HepG2 (cell line): ENCODE data around the gene SEPHS2. TPM values are rescaled to one million over a fixed set of nuclear protein-coding genes. Genes with fewer than 3 reads are reported as not detected.
A peak's percentile ranks its signal among the peaks of the same experiment; 100 is the strongest.

Experiments used
- BCL3 ChIP-seq: sonication (generic); formaldehyde crosslinking; IDR thresholded peaks from 2 replicates; pipeline ENCODE4 v1.5.1; 2020; ENCODE audit warnings: mild to moderate bottlenecking, missing genetic modification reagents, moderate library complexity
- CHD2 ChIP-seq: IDR thresholded peaks from 2 replicates; pipeline ENCODE4 v1.6.1; 2011; ENCODE audit warnings: low read depth, low read length, improper control_type of control experiment
- ETV6 ChIP-seq: sonication (generic); formaldehyde crosslinking; conservative IDR thresholded peaks from 2 replicates; pipeline ENCODE4 v1.4.0; 2020; ENCODE audit warnings: missing genetic modification reagents
- HOXD1 ChIP-seq: sonication (generic); formaldehyde crosslinking; IDR thresholded peaks from 2 replicates; pipeline ENCODE4 v1.5.0; 2020; ENCODE audit warnings: missing genetic modification reagents
- IKZF1 ChIP-seq: fragments of 450-650 bp; IDR thresholded peaks from 2 replicates; pipeline ENCODE4 v1.7.1; 2016
- KLF9 ChIP-seq: IDR thresholded peaks from 2 replicates; pipeline ENCODE4 v1.6.1; 2016; ENCODE audit warnings: low read depth
- LBX2 ChIP-seq: sonication (generic); formaldehyde crosslinking; IDR thresholded peaks from 2 replicates; pipeline ENCODE4 v1.5.0; 2020; ENCODE audit warnings: missing genetic modification reagents, mild to moderate bottlenecking, borderline replicate concordance
- MAF1 ChIP-seq: sonication (generic); formaldehyde crosslinking; IDR thresholded peaks from 2 replicates; pipeline ENCODE4 v1.5.0; 2020; ENCODE audit warnings: missing genetic modification reagents, borderline replicate concordance
- ONECUT2 ChIP-seq: sonication (generic); formaldehyde crosslinking; IDR thresholded peaks from 2 replicates; pipeline ENCODE4 v1.4.0; 2020; ENCODE audit warnings: missing genetic modification reagents
- PHF8 ChIP-seq: sonication (generic); formaldehyde crosslinking; IDR thresholded peaks from 2 replicates; pipeline ENCODE4 v1.5.0; 2020; ENCODE audit warnings: missing genetic modification reagents
- POLR2AphosphoS2 ChIP-seq: IDR thresholded peaks from 2 replicates; pipeline ENCODE4 v1.6.1; 2011; ENCODE audit warnings: low read depth, low read length, improper control_type of control experiment
- RBAK ChIP-seq: sonication (generic); formaldehyde crosslinking; IDR thresholded peaks from 2 replicates; pipeline ENCODE4 v1.5.1; 2020; ENCODE audit warnings: mild to moderate bottlenecking, missing genetic modification reagents
- RELA ChIP-seq: sonication (generic); formaldehyde crosslinking; IDR thresholded peaks from 2 replicates; pipeline ENCODE4 v1.4.0; 2020; ENCODE audit warnings: missing genetic modification reagents
- SRSF9 ChIP-seq: fragments of 200-400 bp; formaldehyde crosslinking; IDR thresholded peaks from 2 replicates; pipeline ENCODE4 v1.6.1; 2018; ENCODE audit warnings: borderline replicate concordance, mild to moderate bottlenecking, low read depth, low read length; ENCODE audit not compliant: insufficient read depth, poor library complexity, severe bottlenecking
- STAT5B ChIP-seq: sonication (generic); formaldehyde crosslinking; IDR thresholded peaks from 2 replicates; pipeline ENCODE4 v1.4.0; 2020; ENCODE audit warnings: missing genetic modification reagents
- ZBTB4 ChIP-seq: sonication (generic); formaldehyde crosslinking; IDR thresholded peaks from 2 replicates; pipeline ENCODE4 v1.4.0; 2020; ENCODE audit warnings: missing genetic modification reagents, mild to moderate bottlenecking, borderline replicate concordance
- ZNF274 ChIP-seq: sonication (generic); formaldehyde crosslinking; IDR thresholded peaks from 2 replicates; pipeline ENCODE4 v1.5.1; 2020; ENCODE audit warnings: mild to moderate bottlenecking, missing genetic modification reagents
- ZNF562 ChIP-seq: sonication (generic); formaldehyde crosslinking; IDR thresholded peaks from 2 replicates; pipeline ENCODE4 v1.8.0; 2022; ENCODE audit warnings: missing genetic modification reagents, borderline replicate concordance
- ZNF589 ChIP-seq: sonication (generic); formaldehyde crosslinking; conservative IDR thresholded peaks from 2 replicates; pipeline ENCODE4 v1.8.0; 2022; ENCODE audit warnings: mild to moderate bottlenecking, moderate library complexity, missing genetic modification reagents
- ZNF629 ChIP-seq: sonication (generic); formaldehyde crosslinking; conservative IDR thresholded peaks from 2 replicates; pipeline ENCODE4 v1.5.0; 2020; ENCODE audit warnings: missing genetic modification reagents
- ZNF746 ChIP-seq: sonication (generic); formaldehyde crosslinking; IDR thresholded peaks from 2 replicates; pipeline ENCODE4 v1.8.0; 2022; ENCODE audit warnings: mild to moderate bottlenecking, missing genetic modification reagents
- ZSCAN22 ChIP-seq: sonication (generic); formaldehyde crosslinking; IDR thresholded peaks from 2 replicates; pipeline ENCODE4 v1.4.0; 2020; ENCODE audit warnings: mild to moderate bottlenecking, missing genetic modification reagents
- polyA plus RNA-seq, 8 experiments: library from polyadenylated mRNA; depleted of rRNA in 3 of 8; stranded (reverse) in 7 of 8; unstranded in 1 of 8; fragments of >200 nt; fragmentation: Illumina TruSeq in 4 of 8; extraction: Trizol in 4 of 8; gene quantifications; 2 replicates each; pipeline versions ENCODE4 v1.2.1 to v1.2.3, GENCODE V29; 2011 to 2016; ENCODE audit warnings: low read depth in 4 of 8, missing spikeins in 1 of 8, mixed read lengths in 1 of 8; ENCODE audit not compliant: insufficient read depth in 1 of 8
- total RNA-seq, 5 experiments: library from RNA; depleted of rRNA; stranded (reverse); fragments of >200 nt; fragmentation: Illumina TruSeq; extraction: Trizol; gene quantifications; 2 replicates each; pipeline ENCODE4 v1.2.3, GENCODE V29; 2016; ENCODE audit warnings: low read depth in 1 of 5
- TF ChIP-seq, protein P1 (sequence below): sonication (generic); formaldehyde crosslinking; IDR thresholded peaks from 2 replicates; pipeline ENCODE4 v1.5.1; 2020; ENCODE audit warnings: mild to moderate bottlenecking, missing genetic modification reagents, moderate library complexity

SEPHS2 gene
- total and polyA plus RNA-seq, 2 of the 13 experiments (the other 11 are each of a cell fraction or from before 2014, with no cell fraction given), result 20.7 to 127 TPM

DNA sequence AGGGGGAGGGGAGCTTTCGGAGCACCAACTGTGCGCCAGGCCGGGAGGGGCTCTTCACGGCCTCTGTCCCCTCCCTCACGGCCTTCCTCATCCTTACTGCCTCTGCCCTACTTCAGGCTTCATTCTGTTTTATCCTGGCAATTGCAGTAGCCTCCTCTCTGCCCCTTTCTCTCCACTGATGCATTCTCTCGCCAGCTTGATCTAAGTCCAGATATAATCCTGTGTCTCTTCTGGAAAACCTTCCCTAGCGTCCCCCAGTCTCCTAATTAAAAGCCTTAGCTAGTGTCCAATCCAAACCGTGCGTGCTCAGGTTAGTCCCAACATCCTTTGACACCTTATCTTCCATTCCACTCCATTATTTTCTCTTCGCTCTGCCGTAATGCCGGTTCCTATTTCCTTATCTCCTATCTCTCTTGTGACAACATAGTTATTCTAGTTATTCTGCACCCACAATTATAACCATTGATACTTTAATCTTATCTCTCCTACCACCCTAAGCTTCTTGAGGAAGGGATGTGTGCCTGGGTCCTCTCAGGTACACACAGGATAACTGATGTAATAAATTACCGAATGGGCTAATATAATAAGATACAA, 49.6 kb downstream of the SEPHS2 start (continued):
- TF ChIP-seq, protein P1, sequence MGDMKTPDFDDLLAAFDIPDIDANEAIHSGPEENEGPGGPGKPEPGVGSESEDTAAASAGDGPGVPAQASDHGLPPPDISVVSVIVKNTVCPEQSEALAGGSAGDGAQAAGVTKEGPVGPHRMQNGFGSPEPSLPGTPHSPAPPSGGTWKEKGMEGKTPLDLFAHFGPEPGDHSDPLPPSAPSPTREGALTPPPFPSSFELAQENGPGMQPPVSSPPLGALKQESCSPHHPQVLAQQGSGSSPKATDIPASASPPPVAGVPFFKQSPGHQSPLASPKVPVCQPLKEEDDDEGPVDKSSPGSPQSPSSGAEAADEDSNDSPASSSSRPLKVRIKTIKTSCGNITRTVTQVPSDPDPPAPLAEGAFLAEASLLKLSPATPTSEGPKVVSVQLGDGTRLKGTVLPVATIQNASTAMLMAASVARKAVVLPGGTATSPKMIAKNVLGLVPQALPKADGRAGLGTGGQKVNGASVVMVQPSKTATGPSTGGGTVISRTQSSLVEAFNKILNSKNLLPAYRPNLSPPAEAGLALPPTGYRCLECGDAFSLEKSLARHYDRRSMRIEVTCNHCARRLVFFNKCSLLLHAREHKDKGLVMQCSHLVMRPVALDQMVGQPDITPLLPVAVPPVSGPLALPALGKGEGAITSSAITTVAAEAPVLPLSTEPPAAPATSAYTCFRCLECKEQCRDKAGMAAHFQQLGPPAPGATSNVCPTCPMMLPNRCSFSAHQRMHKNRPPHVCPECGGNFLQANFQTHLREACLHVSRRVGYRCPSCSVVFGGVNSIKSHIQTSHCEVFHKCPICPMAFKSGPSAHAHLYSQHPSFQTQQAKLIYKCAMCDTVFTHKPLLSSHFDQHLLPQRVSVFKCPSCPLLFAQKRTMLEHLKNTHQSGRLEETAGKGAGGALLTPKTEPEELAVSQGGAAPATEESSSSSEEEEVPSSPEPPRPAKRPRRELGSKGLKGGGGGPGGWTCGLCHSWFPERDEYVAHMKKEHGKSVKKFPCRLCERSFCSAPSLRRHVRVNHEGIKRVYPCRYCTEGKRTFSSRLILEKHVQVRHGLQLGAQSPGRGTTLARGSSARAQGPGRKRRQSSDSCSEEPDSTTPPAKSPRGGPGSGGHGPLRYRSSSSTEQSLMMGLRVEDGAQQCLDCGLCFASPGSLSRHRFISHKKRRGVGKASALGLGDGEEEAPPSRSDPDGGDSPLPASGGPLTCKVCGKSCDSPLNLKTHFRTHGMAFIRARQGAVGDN (CRISPR knock-in tag), result 0 out of 2 replicates have a peak, but pooled peaks have one; percentile 0
- TF ChIP-seq SRSF9 (no peak), MAF1 (CRISPR knock-in tag) (no peak), ZNF746 (no peak), ZNF274 (CRISPR knock-in tag) (no peak), BCL3 (CRISPR knock-in tag) (0 out of 2 replicates have a peak, but pooled peaks have one; percentile 62), KLF9 (CRISPR knock-in tag) (0 out of 2 replicates have a peak, but pooled peaks have one; percentile 15), RBAK (CRISPR knock-in tag) (no peak), ZNF629 (no peak), STAT5B (CRISPR knock-in tag) (no peak), LBX2 (CRISPR knock-in tag) (no peak), POLR2AphosphoS2 (no peak), HOXD1 (CRISPR knock-in tag) (no peak), CHD2 (no peak), ZBTB4 (no peak), ZNF589 (CRISPR knock-in tag) (peak; percentile 9; the same call in 1 of the 2 replicates), PHF8 (no peak), RELA (CRISPR knock-in tag) (no peak), ZNF562 (no peak), ETV6 (no peak), IKZF1 (no peak), ZSCAN22 (CRISPR knock-in tag) (0 out of 2 replicates have a peak, but pooled peaks have one; percentile 12), ONECUT2 (CRISPR knock-in tag) (no peak)
